Dendritic cell treated with granulocyte-macrophage colony-stimulating factor and Interleukin-4, amounts not matched to agents 40 ng/mL and 50 ng/mL, for 4 days (primary cell): ENCODE data around the gene RBM18.

Source experiments
- H3K27ac Mint-ChIP-seq: one replicate; pipeline ENCODE4 v1.8.0; 2022; ENCODE audit warnings: mild to moderate bottlenecking, mixed read lengths
- H3K27me3 Mint-ChIP-seq: one replicate; pipeline ENCODE4 v1.8.0; 2022; ENCODE audit warnings: mild to moderate bottlenecking, mixed read lengths
- H3K36me3 Mint-ChIP-seq: one replicate; pipeline ENCODE4 v1.8.0; 2022; ENCODE audit warnings: low read depth, mixed read lengths
- H3K4me1 Mint-ChIP-seq: one replicate; pipeline ENCODE4 v1.8.0; 2022; ENCODE audit warnings: low read depth, mixed read lengths
- H3K4me3 Mint-ChIP-seq: one replicate; pipeline ENCODE4 v1.8.0; 2022; ENCODE audit warnings: mild to moderate bottlenecking, moderate library complexity, mixed read lengths
- H3K9me3 Mint-ChIP-seq: one replicate; pipeline ENCODE4 v1.8.0; 2022; ENCODE audit warnings: mixed read lengths
- intact Hi-C: fragments of 100-400 bp; cut with micrococcal nuclease; formaldehyde crosslinking; loops from one replicate; pipeline ENCODE4 v1.15.0; 2022

The RBM18 gene

GRCh38 chr9:122193651-122194050 lies 71.0 kb downstream of the RBM18 start:
- H3K4me1 Mint-ChIP-seq, result no peaks in the 10 kb centered on the region
- peaks cover 3% of the 10 kb centered on the region for H3K27me3 Mint-ChIP-seq
- H3K36me3 Mint-ChIP-seq, result no peaks in the 10 kb centered on the region
- intact Hi-C loops, result no loop called here
- H3K27ac Mint-ChIP-seq, result no peak overlapping the region
- H3K9me3 Mint-ChIP-seq, result no peaks in the 10 kb centered on the region
- no peak overlapping the region for H3K4me3 Mint-ChIP-seq

- no peaks in the 10 kb centered on the region for H3K9me3 Mint-ChIP-seq
- H3K4me1 Mint-ChIP-seq, result no peaks in the 10 kb centered on the region
- no peaks in the 10 kb centered on the region for H3K27me3 Mint-ChIP-seq
- intact Hi-C loops, result no loop called here
- no peak overlapping the region for H3K27ac Mint-ChIP-seq
- H3K4me3 Mint-ChIP-seq, result no peak overlapping the region
- no peaks in the 10 kb centered on the region for H3K36me3 Mint-ChIP-seq
These were observed 71.6 kb downstream of the RBM18 start for GRCh38 chr9:122192914-122193525.

- intact Hi-C loops, result no loop called here
- no peaks in the 10 kb centered on the region for H3K27me3 Mint-ChIP-seq
- H3K36me3 Mint-ChIP-seq, result no peaks in the 10 kb centered on the region
- H3K4me1 Mint-ChIP-seq, result no peaks in the 10 kb centered on the region
- no peak overlapping the region for H3K4me3 Mint-ChIP-seq
- no peak overlapping the region for H3K27ac Mint-ChIP-seq
- no peaks in the 10 kb centered on the region for H3K9me3 Mint-ChIP-seq
These were observed 72.3 kb downstream of the RBM18 start for GRCh38 chr9:122192261-122192875.

- no peaks in the 10 kb centered on the region for H3K4me1 Mint-ChIP-seq
- no peak overlapping the region for H3K27ac Mint-ChIP-seq
- H3K36me3 Mint-ChIP-seq, result no peaks in the 10 kb centered on the region
- no peaks in the 10 kb centered on the region for H3K9me3 Mint-ChIP-seq
- H3K27me3 Mint-ChIP-seq, result no peaks in the 10 kb centered on the region
- H3K4me3 Mint-ChIP-seq, result no peak overlapping the region
- intact Hi-C loops, result no loop called here
These were observed 73.1 kb downstream of the RBM18 start for GRCh38 chr9:122191584-122191983.

- Mint-ChIP-seq H3K9me3 (no peaks in the 10 kb centered on the region), H3K4me3 (no peak overlapping the region), H3K27me3 (no peaks in the 10 kb centered on the region), H3K27ac (no peak overlapping the region), H3K36me3 (no peaks in the 10 kb centered on the region), H3K4me1 (no peaks in the 10 kb centered on the region)
- intact Hi-C loops, result no loop called here
These were observed 73.9 kb downstream of the RBM18 start for GRCh38 chr9:122190597-122191381.

GRCh38 chr9:122188369-122188768 lies 76.3 kb downstream of the RBM18 start:
- no peaks in the 10 kb centered on the region for H3K4me1 Mint-ChIP-seq
- H3K27ac Mint-ChIP-seq, result no peak overlapping the region
- H3K27me3 Mint-ChIP-seq, result no peaks in the 10 kb centered on the region
- H3K9me3 Mint-ChIP-seq, result no peaks in the 10 kb centered on the region
- H3K4me3 Mint-ChIP-seq, result no peak overlapping the region
- intact Hi-C loops, result no loop called here
- H3K36me3 Mint-ChIP-seq, result no peaks in the 10 kb centered on the region
